ENCODE measurements around the gene WDHD1.

Gene WDHD1

DNA sequence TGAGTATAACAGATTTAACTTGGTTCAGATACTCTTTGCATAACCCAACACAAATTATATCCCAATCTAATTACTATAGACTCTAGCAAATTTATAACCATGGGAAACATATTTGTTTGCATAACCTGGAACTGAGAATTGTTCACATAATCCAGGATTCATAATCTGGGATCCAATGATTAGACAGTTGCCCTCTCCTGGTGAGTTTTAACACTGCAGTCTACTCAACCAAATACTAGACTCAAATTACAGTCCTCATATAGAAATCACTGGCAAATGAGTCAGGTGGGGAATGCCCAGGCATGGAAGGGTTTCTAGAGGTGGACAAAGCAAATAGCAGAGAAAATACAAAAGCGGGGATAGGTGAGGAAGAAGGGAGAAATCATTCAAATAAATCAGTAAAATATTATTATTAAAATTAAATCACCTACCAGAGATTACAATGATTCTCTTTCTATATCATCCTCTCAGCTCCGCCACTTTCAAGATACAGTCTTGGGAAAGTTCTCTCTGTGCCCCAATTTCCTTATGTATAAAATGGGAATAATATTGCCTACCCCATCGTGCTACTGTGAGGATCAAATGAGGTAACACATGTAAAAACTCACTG, 133.6 kb downstream of the WDHD1 start:
- TF ChIP-seq, protein P1, sequence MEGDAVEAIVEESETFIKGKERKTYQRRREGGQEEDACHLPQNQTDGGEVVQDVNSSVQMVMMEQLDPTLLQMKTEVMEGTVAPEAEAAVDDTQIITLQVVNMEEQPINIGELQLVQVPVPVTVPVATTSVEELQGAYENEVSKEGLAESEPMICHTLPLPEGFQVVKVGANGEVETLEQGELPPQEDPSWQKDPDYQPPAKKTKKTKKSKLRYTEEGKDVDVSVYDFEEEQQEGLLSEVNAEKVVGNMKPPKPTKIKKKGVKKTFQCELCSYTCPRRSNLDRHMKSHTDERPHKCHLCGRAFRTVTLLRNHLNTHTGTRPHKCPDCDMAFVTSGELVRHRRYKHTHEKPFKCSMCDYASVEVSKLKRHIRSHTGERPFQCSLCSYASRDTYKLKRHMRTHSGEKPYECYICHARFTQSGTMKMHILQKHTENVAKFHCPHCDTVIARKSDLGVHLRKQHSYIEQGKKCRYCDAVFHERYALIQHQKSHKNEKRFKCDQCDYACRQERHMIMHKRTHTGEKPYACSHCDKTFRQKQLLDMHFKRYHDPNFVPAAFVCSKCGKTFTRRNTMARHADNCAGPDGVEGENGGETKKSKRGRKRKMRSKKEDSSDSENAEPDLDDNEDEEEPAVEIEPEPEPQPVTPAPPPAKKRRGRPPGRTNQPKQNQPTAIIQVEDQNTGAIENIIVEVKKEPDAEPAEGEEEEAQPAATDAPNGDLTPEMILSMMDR (IDR thresholded peaks at IDR 0.05; ENCODE audit: low read depth, low read length): peak; percentile 77
- DNase-seq (ENCODE audit: extremely low read depth, low read depth): no peak

DNA sequence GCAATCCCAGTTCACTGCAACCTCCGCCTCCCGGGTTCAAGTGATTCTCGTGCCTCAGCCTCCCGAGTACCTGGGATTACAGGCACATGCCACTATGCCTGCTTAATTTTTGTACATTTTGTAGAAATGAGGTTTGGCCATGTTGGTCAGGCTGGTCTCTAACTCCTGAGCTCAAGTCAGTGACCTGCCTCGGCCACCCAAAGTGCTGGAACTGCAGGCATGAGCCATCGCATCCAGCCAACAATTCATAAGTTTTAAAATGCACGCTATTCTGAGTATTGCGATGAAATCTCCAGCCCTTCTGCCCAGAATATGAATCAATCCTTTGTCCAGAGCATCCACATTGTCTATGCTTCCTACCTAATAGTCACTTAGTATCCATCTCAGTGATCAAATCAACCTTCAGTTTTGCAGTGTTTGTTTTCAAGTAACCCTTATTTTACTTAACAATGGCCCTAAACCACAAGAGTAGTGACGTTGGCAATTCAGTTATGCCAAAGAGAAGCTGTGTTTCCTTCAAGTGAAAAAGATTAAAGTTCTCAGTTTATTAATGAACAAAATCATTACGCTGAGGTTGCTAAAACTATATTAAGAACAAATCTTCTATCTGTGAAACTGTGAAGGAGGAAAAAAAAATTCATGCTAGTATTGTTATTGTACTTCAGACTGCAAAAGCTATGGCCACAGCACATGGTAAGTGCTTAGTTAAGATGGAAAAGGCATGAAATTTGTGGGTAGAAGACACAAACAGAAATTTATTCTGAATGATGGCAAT, 135.2 kb downstream of the WDHD1 start:
- TF ChIP-seq, protein P1 (IDR thresholded peaks at IDR 0.05; ENCODE audit: low read depth, low read length): no peak
- no peak for DNase-seq (ENCODE audit: extremely low read depth, low read depth)

DNA sequence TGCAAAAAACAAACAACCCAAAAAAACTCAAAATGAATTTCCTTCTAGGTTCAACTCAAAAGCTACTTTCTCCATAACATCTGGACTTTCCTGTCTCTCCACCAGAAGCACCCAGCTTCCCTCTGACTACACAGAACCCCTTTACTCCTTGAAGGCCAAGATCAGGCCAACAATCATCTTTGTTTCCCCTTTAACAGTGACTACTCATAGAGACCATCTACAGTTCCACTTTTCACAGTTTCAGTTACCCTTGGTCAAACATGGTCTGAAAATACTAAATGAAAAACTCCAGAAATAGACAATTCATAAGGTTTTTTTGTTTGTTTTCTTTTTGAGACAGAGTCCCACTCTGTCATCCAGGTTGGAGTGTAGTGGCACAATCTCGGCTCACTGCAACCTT, 136.1 kb downstream of the WDHD1 start:
- TF ChIP-seq, protein P1 (IDR thresholded peaks at IDR 0.05; ENCODE audit: low read depth, low read length): no peak
- DNase-seq (ENCODE audit: extremely low read depth, low read depth): no peak

DNA sequence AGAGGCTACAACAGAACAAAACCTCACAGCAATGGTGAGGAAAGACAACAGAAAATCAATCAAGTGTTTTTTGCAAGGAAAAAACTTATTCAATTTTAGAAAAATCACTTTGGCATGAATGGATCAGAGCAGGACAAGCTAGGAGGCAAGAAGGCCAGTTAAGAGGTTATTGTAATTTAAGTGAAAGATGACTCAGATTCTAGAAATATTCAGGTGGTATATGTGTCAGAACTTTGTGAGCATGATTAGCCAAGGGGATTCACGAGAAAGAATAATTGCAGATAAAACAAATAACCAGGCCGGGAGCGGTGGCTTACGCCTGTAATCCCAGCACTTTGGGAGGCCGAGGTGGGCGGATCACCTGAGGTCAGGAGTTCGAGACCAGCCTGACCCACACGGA, 137.0 kb downstream of the WDHD1 start:
- DNase-seq (ENCODE audit: extremely low read depth, low read depth): no peak
- TF ChIP-seq, protein P1 (IDR thresholded peaks at IDR 0.05; ENCODE audit: low read depth, low read length): no peak

Measured in AG09319 (cell line).